T-helper 1 cell treated with Interleukin-12 subunit alpha and Interleukin-12 subunit beta and Interleukin-4 antibody, amounts not matched to agents 30 ng/mL and 1 ng/mL, for 36 hours (primary cell): Measurements from ENCODE around the gene DEFB123. TPM values are rescaled to one million over a fixed set of nuclear protein-coding genes. Genes with fewer than 3 reads are reported as not detected.
"Not testable (repeated sequence)": the region's sequence is repeated elsewhere in the genome, so short reads cannot be mapped to it uniquely, and the experiment has no call there.

Experiments used
- intact Hi-C: fragments of 100-400 bp; cut with micrococcal nuclease; formaldehyde crosslinking; loops from one replicate; pipeline ENCODE4 v1.15.1; 2024
- total RNA-seq: library from RNA; stranded (reverse); gene quantifications from 2 replicates; pipeline ENCODE4 v1.2.3, GENCODE V29; 2022

Gene DEFB123, protein sequence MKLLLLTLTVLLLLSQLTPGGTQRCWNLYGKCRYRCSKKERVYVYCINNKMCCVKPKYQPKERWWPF
- total RNA-seq = not detected in 2 replicates

DNA sequence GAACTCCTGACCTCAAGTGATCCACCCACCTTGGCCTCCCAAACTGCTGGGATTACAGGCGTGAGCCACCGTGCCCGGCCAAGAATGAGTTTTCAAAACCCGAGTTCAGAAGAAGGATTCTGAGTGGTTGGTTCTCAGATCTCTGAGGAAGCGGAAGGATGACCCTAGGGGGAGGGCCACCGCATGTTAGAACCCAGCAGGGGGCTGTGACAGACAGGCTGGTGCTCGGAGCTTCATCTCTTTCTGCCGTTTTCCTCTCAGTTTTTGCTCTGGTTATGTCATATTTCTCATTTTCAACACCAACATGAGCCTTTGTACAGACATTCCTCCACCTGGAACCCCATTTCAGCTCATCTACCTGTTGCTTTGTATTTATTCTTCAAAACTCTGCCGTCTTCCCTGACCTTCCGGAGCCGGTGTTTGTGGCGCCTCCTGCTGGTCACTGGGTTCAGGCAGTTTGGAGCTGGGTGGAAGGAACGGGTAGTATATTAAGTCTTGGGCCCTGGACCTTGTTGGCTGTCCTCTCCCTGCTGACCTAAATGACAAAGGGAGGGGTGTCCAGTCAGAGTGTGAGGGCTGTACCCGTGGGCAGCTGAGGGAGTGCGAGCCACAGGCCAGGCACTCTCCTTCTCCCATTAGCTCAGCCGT, at the start of gene DEFB123:
Gene DEFB123 (plus strand): TSS at position 621 of the 648 bp plus-strand sequence. CDS start 67 bp downstream, outside the sequence.
- intact Hi-C loops = no loop called here

DNA sequence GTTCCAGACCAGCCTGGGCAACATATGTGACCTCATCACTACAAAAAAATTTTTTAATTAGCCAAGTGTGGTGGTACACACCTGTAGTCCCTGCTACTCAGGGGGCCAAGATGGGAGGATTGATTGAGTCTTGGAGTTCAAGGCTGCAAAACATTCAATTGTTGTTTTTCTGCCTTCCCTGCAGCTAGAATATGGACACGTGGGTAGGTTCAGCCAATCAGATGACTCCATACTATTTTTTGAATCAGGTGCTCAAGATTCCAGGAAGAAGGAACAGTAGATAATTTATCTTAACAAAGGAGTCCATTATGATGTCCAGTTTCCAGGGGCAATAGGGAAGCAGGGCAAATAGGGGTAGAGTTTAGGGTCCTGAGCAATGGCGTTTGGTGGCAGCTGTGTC, 47.6 kb upstream of the DEFB123 start:
- intact Hi-C loops = no loop called here

DNA sequence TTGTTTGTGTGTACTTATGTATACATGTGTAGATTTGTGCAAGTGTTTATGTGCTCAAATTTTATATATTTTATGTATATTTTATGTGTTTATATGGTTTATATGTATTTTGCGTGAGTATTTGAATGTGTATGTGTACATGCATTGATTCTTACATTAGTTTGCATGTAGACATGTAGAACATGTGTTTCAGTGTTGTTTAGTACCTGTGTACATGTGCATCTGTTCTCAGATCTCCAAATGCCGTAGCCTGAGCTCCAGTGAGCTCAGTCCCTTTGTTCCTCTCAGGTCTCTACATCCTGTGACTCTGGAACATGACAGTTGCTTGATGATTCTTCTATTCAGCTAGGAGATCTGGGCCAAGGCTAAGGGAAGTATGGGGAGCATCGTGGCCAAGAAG, 45.5 kb upstream of the DEFB123 start:
- intact Hi-C loops = no loop called here

DNA sequence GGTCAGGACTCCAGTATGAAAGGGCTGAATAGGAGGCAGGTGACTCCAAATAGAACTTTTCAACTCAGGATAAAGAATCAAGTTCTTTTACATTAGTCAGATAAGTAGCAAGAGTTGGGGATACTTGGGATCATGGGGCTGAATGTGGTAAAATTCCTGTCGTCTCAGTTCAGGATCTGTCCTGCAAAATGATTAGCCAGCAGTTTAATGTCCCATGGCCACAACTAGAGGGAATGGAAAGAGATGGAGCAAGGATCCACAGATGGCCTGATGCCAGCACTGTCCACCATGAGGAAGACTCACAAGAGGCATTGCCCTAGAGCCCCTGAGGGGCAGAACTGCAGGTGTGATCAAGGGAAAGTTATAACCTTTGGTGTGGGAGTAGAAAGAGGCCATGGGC, 36.5 kb upstream of the DEFB123 start:
- intact Hi-C loops = no loop called here

DNA sequence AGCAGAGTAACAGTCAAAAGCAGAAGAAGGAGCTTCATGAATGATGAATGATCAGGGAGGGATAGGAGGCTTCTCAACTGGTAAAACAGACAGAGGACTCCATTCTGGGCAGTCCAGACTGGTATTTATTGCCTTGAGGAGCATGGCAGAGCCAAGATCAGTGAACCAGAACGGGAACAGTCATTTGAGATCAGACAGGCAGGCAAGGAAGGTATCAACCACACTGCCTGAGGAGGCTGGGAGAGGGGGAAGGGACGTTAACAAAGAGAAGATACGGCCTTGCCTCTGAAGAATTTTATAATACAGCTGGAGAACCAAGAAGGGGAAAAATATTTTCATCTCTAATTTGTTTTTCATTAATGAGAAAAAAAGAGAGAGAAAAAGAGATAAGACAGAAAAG, 34.3 kb upstream of the DEFB123 start, which contains the start of gene DEFB121:
Gene DEFB121 (minus strand): TSS at position 101 of the 400 bp plus-strand sequence. CDS start 63 bp downstream, at position 38.
- intact Hi-C loops = no loop called here

DNA sequence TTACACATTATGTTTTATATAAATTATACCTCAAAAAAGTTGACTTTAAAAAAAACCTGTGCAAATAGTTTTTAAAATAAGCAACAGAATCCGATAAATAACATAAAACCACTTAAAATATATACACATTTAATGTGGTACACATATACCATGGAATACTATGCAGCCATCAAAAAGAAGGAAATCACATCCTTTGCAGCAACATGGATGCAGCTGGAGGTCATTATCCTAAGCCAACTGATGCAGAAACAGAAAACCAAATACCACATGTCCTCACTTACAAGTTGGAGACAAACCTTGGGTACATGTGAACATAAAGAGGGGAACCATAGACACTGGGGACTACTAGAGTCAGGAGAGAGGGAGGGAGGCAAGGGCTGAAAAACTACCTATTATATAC, 30.4 kb upstream of the DEFB123 start:
- intact Hi-C loops = no loop called here

DNA sequence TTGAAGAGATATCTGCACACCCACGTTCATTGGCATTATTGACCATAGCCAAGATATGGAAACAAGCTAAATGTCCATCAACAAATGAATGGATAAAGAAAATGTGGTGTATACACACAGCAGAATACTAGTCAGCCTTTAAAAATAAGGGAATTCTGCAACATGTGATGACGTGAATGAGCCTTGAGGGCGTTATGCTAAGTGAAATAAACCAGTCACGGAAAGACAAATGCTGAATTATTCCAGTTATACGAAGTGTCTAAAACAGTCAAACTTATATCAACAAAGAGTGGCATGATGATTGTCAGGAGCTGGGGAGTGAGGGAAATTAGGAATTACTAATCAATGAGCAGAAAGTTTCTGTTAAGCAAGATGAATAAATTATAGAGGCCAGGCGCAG, 26.1 kb upstream of the DEFB123 start:
- intact Hi-C loops = no loop called here

DNA sequence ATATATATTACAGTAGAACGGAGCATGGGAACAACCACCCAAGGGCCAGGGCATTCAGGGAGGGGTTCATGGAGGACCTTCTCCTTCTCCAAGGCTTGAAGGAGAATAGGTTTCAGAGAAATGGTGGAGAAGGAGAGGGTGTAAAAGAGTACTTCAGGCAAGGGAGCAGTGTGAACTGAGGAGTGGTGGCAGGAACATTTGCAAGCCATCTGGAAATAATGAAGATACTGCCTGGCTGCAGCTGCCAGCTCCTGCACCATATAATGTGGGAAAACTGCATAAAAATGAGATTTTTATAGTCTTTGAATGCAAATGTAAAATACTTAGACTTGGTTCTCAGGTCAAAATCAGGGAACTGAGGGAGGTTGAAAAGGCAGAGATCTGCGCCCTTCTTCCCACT, 24.8 kb upstream of the DEFB123 start:
- intact Hi-C loops = no loop called here

DNA sequence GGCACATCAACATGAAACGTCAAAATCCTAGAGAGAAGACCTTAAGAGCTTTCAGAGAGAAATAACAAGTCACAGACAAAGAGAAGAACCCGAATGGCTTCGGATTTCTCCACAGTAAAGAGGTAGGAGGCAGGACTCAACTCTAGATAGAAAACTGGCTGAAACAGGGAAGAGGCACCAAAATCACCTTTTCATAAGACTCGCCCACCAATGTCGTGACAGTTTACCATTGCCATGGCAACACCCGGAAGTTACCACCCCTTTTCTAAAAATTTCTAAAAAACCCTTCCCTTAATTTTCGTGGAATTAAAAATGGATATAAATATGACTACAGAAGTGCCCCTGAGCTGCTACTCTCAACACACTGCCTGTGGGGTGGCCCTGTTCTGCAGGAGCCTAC, 22.1 kb upstream of the DEFB123 start:
- intact Hi-C loops = no loop called here

DNA sequence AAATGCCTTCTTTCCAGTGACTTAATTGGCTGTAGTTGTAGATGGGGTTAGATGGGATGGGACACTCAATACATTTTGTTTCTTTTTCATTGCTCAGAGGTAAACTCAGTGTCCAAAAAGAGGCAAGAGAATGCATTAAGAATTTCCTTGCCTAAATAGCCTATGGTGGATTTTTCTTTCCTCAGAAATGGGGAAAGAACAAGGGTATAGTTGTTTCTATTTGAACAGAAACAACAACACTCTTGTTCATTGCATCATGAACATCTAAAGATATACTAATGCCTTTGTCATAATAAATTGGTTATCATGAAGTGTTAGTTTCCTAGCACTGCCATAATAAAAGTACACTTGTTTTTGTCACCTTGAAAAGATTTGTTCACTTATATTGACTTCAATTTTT, 14.6 kb upstream of the DEFB123 start:
- intact Hi-C loops = no loop called here

DNA sequence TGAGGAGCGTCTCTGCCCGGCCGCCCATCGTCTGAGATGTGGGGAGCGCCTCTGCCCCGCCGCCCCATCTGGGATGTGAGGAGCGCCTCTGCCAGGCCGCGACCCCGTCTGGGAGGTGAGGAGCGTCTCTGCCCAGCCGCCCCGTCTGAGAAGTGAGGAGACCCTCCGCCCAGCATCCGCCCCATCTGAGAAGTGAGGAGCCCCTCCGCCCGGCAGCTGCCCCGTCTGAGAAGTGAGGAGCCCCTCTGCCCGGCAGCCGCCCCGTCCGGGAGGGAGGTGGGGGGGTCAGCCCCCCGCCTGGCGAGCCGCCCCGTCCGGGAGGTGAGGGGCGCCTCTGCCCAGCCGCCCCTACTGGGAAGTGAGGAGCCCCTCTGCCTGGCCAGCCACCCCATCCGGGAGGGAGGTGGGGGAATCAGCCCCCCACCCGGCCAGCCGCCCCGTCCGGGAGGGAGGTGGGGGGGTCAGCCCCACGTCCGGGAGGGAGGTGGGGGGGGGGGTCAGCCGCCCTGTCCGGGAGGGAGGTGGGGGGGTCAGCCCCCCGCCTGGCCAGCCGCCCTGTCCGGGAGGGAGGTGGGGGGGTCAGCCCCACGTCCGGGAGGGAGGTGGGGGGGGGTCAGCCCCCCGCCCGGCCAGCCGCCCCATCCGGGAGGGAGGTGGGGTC, 13.4 kb upstream of the DEFB123 start:
- intact Hi-C loops = not testable (repeated sequence)

DNA sequence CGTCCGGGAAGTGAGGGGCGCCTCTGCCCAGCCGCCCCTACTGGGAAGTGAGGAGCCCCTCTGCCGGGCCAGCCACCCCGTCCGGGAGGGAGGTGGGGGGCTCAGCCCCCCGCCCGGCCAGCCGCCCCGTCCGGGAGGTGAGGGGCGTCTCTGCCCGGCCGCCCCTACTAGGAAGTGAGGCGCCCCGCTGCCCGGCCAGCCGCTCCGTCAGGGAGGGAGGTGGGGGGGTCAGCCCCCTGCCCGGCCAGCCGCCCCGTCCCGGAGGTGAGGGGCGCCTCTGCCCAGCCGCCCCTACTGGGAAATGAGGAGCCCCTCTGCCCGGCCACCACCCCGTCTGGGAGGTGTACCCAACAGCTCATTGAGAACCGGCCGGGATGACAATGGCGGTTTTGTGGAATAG, 12.9 kb upstream of the DEFB123 start:
- intact Hi-C loops = not testable (repeated sequence)

DNA sequence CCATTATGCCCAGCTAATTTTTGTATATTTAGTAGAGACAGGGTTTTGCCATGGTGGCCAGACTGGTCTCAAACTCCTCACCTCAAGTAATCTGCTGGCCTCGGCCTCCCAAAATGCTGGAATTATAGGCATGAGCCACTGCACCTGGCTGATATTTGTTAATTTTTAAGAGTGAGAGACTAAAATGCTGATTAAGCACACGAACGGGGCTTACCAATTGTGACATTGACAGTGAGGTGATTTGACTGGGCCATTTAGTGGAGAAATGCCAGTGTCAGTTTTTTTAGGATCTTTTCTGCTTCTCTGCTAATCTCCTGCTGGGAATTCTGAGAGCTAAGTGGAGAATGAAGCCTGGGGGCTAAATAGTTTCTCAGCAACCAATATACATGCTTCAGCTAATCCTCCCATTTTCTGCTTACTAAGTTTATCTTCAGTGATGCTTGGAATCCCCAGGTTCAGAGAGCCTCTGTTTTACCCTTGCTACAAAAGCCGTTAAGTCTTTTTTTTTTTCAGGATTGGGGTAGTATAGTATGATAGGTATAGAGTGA, 9.8 kb upstream of the DEFB123 start:
- intact Hi-C loops = no loop called here

DNA sequence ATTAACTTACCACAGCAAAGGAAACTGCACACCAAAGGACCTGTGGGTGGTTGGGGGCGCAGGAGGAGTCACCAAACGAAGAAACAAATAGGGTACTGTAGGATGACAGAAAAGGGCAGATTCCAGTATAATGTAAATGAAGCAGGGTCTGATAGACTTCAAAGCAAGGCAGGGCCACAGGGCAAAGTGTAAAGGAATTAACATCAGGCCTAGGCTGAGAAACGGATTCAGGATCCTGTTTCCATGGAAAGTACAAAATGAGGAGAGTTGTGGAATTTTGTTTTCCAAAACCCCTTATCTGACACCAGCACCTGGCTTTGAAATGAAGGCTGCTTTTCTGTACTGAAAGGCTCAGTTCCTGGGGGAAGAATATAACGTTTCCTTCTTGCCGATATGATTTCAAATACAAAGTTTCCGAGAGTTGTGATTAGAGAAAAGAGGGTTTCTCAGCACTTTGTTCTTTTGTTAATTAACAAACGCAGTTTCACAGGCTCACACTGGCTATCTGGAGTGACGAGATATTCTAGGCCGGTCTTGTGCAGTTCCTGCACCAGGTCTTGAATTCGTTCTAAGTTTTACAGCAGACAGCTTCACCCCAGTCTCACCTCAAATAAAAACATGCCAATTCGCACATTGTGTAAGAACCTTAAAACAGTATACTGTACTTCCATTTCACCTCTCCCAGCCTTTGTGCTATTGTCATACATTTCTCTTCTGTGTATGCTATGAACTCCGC, 5.8 kb downstream of the DEFB123 start:
- intact Hi-C loops = no loop called here

DNA sequence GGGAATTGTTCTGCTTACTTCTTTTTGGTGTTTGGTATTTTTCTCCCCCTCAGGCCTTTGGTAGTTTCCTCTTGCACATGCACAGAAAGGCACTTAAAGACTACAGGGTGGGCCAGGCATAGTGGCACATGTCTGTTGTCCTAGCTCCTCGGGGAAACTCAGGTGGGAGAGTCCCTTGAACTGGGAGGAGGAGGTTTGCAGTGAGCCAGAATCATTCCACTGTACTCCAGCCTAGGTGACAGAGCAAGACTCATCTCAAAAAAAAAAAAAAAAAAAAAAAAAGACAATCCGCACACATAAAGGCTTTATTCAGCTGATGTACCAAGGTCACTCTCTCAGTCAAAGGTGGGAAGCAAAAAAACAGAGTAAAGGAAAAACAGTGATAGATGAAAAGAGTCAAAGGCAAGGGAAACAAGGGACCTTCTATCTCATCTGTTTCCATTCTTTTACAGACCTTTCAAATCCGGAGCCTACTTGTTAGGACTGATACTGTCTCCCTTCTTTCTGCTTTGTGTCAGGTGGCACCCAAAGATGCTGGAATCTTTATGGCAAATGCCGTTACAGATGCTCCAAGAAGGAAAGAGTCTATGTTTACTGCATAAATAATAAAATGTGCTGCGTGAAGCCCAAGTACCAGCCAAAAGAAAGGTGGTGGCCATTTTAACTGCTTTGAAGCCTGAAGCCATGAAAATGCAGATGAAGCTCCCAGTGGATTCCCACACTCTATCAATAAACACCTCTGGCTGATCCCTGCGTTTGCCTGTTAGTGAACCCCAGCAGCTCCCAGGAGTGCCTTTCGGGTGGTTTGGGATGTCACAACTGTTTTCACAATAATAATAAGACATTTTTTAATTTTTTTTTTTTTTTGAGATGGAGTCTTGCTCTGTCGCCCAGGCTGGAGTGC, 9.3 kb downstream of the DEFB123 start:
- intact Hi-C loops = no loop called here

DNA sequence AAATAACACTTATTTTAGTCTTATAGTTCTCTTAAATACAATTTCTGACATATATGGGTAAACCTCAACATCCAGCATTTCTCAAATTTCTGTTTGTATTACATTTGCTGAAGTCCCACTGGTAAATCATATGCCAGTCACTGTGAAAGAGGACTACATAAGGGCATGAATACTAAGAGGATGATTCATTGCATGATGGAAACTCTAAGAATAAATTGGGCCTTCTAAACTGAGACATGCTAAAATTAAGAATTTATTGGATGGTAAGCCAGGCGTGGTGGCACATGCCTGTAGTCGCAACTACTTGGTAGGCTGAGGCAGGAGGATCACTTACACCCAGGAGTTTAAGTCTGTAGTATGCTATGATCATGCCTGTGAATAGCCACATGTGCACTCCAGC, 12.1 kb downstream of the DEFB123 start:
- intact Hi-C loops = no loop called here

DNA sequence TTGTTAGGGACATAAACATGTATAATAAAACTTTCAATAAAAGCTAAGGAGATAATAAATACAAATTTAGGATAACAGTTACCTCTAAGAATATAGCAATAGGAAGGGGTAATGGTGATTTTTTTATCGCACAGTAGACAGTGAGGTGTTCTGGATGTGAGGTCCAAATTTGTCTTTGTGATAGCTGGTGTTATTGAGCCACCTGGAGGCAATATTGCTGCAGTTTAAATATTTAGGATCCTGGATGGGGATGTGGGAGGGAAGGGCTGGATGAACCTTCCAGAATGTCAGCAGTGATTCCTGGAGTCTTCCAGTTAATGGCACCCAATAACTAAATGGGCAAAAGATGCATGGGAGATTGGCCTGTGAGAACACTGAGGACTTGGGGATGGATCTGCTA, 13.9 kb downstream of the DEFB123 start:
- intact Hi-C loops = no loop called here

DNA sequence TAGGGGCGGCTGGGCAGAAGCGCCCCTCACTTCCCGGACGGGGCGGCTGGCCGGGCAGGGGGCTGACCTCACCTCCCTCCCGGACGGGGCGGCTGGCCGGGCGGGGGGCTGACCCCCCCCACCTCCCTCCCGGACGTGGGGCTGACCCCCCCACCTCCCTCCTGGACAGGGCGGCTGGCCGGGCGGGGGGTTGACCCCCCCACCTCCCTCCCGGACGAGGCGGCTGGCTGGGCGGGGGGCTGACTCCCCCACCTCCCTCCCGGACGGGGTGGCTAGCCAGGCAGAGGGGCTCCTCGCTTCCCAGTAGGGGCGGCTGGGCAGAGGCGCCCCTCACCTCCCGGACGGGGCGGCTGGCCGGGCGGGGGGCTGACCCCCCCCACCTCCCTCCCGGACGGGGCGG, 30.5 kb downstream of the DEFB123 start:
- intact Hi-C loops = not testable (repeated sequence)

DNA sequence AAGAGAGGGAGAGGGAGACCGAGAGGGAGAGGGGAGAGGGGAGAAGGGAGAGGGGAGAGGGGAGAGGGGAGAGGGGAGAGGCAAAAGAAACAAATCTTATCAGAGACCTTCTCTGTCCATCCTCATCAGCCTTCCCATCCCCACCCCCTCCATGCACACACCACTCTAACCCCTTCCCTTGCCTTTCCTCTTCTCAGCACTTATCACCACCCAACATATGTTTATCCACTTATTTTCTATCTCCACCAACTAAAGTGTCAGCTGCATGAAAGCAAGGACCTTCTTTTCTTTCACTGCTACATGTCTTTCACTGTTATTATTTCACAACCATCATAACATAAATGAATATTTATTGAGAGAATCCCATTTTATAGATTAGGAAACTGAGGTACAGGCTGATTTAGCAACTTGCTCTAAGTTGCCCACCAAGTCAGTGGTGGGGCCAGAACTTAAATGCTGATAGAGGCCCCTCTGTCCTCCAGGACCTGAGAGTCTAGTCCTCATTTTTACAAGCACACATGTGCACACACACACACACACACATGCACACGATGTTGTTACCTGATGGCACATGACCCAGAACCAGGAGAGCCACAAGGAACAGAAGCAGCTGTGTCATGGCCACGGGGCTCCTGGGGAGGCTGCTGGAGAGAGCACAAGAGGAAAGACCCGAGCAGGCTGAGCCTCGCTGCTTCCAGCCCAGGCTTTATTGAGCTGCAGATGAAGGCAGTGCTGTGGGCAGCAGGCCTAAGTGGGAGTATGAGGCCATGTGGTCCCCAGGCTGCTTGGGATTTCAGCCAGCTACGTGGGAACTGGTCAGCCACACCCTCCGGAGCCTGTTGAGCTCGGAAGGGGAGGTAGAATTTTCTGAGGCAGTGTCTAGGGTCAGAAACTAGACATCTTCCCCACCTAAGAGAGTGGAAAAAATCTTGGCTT, 32.2 kb downstream of the DEFB123 start:
- intact Hi-C loops = no loop called here
